Cardiac fibroblast (primary cell): ENCODE measurements around the gene TTC9C.
"Not testable (repeated sequence)": the region's sequence is repeated elsewhere in the genome, so short reads cannot be mapped to it uniquely, and the experiment has no call there.

Source experiments
- DNase-seq, 2 donors: peaks; one replicate each; pipeline versions ENCODE4 v3.0.0 to v3.0.0-alpha.2; 2010; ENCODE audit warnings: low read depth in 2 of 2
- H3K4me3 ChIP-seq, 2 donors: replicated peaks in 1 of 2; 1 replicate in 1 of 2; 2 replicates in 1 of 2; pipeline ENCODE4 v1.5.1; 2011; ENCODE audit warnings: low read depth in 2 of 2, low read length in 2 of 2, mild to moderate bottlenecking in 2 of 2, moderate library complexity in 1 of 2
- TF ChIP-seq, protein P1 (sequence below): IDR thresholded peaks from one replicate; pipeline ENCODE4 v1.5.1; 2011; ENCODE audit warnings: low read depth, mild to moderate bottlenecking, low read length, inconsistent platforms

The TTC9C gene

DNA sequence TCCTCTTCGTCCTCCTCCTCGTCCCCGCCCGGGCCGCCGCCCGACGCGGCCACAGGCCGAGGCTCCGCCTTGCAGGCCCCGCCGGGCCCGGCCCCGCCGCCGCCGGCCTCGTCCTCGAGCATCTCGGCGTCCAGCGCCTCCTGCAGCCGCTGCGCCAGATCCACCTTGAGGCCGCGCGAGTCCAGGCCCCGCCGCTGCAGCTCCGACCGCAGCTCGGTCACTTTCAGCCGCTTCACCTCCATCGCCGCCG lies 1.4 kb upstream of the TTC9C start:
- H3K4me3 ChIP-seq, result peak overlapping the region; percentile 89 to 93
- TF ChIP-seq, protein P1, sequence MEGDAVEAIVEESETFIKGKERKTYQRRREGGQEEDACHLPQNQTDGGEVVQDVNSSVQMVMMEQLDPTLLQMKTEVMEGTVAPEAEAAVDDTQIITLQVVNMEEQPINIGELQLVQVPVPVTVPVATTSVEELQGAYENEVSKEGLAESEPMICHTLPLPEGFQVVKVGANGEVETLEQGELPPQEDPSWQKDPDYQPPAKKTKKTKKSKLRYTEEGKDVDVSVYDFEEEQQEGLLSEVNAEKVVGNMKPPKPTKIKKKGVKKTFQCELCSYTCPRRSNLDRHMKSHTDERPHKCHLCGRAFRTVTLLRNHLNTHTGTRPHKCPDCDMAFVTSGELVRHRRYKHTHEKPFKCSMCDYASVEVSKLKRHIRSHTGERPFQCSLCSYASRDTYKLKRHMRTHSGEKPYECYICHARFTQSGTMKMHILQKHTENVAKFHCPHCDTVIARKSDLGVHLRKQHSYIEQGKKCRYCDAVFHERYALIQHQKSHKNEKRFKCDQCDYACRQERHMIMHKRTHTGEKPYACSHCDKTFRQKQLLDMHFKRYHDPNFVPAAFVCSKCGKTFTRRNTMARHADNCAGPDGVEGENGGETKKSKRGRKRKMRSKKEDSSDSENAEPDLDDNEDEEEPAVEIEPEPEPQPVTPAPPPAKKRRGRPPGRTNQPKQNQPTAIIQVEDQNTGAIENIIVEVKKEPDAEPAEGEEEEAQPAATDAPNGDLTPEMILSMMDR, result no peak
- no peak for DNase-seq

DNA sequence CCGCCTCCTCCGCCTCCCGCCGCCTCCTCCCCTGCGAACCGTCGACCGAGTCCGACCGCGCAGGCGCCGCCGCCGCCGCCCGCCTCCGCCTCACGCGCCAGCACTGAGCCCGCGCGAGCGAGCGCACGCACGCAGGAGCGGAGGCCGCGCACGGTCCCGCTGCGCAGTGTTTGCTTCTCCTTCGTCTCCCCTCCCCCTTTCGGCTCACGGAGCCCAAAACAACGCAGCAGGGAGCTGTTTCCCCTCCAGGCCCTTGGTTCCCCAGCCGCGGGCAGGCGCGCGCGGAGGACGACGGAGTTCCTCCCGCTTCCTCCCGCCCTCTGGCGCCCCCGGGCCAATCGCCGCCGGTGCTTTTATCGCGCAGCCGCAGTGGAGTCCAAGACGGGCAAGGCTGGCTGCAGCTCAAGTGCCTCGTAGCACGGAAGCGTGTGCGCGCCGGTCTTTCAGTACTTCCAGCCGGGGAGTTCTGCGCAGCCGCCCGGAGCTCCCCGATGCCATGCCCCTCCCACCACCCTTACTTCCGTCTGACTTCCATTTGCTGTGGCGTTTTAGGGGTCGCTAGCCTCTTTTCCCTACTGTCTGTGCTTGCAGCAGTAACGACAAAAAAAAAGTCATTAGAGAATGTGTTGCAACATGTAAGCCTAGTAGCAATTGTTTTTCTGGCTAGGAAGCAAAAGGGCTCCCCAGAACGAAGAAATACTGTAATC lies 968 bp upstream of the TTC9C start, which contains the start of gene HNRNPUL2:
TSS of gene HNRNPUL2 (minus strand) at position 293 of the 707 bp plus-strand sequence. CDS start 301 bp downstream, outside the sequence.
- peak; percentile 99 to 100 for DNase-seq
- peak within 1 kb of the TSS; percentile 89 to 93 for H3K4me3 ChIP-seq
- TF ChIP-seq, protein P1, result no peak

DNA sequence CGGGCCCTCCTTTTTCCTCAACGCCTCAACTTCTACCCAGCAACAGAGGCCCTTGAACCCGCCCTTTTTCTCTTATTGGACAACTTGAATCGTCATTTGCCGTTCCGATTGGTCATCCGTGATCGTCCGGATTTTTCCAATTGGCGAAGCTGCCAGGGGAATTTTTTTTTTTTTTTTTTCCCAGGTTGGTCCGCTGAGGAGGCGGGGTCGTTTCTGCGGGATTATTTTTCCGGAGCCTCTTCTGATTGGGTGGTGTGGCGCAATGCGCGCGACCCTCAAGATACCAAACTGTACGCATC lies 465 bp upstream of the TTC9C start:
- DNase-seq, result peak; percentile 98 to 99
- TF ChIP-seq, protein P1, result no peak
- H3K4me3 ChIP-seq, result peak overlapping the region; percentile 89 to 93

DNA sequence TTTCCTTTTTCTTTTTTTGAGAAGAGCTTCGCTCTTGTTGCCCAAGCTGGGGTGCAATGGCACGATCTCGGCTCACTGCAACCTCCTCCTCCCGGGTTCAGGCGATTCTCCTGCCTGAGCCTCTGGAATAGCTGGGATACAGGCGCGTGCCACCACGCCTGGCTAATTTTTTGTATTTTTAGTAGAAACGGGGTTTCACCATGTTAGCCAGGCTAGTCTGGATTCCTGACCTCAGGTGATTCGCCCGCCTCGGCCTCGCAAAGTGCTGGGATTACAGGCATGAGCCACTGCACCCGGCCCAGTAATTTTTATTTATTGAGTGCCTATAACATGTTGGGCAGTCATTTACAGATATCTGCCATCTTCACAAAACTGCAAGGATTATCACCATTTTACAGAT lies 1.8 kb downstream of the TTC9C start:
- DNase-seq, result not testable (repeated sequence)
- H3K4me3 ChIP-seq, result peak overlapping the region; percentile 89 to 93

DNA sequence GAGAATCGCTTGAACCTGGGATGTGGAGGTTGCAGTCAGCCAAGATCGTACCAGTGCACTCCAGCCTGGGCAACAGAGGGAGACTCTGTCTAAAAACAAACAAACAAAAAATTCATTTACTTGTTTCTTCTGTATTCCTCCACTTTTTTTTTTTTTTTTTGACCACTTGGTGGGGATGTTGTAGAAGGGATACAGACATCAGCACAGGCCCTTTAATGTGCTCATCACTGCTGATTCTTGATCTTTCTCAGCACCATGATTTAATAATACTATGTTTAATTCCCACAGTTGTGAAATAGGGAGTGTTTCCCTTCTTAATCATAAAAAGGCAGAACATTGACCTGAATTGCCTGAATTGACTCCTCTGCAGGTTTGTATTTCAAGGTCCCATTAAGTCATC lies 4.5 kb downstream of the TTC9C start:
- TF ChIP-seq, protein P1, result no peak
- H3K4me3 ChIP-seq, result no peak overlapping the region
- DNase-seq, result peak; percentile 54 to 57

DNA sequence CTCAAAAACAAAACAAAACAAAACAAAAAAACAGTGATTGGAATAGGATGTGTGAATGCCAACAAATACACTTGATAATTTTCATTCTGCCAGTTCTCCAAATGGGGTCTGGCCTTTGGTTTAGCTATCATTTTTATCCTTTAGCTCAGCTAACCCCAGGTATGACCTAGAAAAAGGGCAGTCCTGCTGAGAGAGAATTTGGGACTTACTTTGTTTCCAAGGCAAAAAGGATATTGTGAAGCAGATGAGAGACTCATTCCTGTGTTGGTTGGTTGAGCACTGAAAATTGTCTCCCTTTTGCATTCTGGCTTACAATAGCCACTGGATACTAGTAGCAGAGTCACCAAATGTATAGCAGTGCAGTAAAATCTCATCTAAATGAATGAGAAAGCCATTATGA lies 8.9 kb downstream of the TTC9C start:
- no peak overlapping the region for H3K4me3 ChIP-seq
- TF ChIP-seq, protein P1, result no peak
- DNase-seq, result no peak

DNA sequence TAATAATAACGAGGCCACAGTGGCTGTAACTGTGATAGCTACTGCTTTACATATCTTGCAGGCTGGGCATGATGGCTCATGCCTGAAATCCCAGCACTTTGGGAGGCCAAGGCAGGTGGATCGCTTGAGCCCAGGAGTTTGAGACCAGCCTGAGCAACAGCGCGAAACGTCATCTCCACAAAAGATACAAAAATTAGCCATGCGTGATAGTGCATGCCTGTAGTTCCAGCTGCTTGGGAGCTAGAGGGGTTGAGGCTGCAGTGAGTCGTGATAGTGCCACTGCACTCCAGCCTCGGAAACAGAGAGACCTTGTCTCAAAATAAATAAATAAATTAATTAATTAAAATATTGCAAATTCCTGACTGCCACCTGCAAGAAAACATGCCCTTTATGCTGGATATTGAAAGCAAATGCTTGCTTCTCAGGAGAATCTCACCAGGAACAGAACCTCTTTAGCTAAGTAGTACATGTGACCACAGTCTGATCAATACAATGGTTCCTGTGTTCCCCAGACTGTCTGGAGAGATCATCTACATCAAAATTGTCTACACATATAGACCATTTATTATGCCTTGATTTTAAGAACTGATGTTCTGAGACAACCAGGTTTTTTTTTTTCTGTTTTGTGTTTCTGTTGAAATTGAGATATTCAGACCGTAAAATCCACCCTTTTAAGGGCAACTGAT lies 19.3 kb downstream of the TTC9C start:
- TF ChIP-seq, protein P1, result no peak
- DNase-seq, result no peak
- H3K4me3 ChIP-seq, result no peak overlapping the region

DNA sequence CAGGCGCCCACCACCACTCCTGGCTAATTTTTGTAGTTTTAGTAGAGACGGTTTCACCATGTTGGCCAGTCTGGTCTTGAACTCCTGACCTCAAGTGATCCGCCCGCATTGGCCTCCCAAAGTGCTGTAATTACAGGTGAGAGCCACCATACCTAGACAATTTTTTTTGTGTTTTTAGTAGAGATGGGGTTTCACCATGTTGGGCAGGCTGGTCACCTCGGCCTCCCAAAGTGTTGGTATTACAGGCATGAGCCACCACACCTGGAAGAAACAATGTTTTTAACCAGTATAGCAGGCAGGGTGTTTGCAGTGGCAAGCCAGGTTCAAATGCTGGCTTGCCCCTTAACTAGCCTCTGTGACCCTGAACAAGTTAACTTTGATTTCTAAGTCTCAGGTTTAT lies 21.6 kb downstream of the TTC9C start:
- not testable (repeated sequence) for DNase-seq, H3K4me3 ChIP-seq
